Endothelial cell (in vitro differentiated cells): ENCODE data around the gene COX7A2. TPM values are rescaled to one million over a fixed set of nuclear protein-coding genes. Genes with fewer than 3 reads are reported as not detected.

Experiments
- DNase-seq: peaks from one replicate; pipeline ENCODE4 v3.0.0; 2021; ENCODE audit warnings: low spot score
- H3K27ac Mint-ChIP-seq: one replicate; pipeline ENCODE4 v1.8.0; 2021; ENCODE audit warnings: mixed read lengths, inconsistent platforms; ENCODE audit not compliant: unreplicated experiment
- H3K27me3 Mint-ChIP-seq: one replicate; pipeline ENCODE4 v1.8.0; 2021; ENCODE audit warnings: mild to moderate bottlenecking, moderate library complexity, mixed read lengths, inconsistent platforms; ENCODE audit not compliant: unreplicated experiment
- H3K36me3 Mint-ChIP-seq: one replicate; pipeline ENCODE4 v1.8.0; 2021; ENCODE audit warnings: mild to moderate bottlenecking, low read depth, mixed read lengths, inconsistent platforms; ENCODE audit not compliant: unreplicated experiment
- H3K4me1 Mint-ChIP-seq: one replicate; pipeline ENCODE4 v1.8.0; 2021; ENCODE audit warnings: mild to moderate bottlenecking, mixed read lengths, inconsistent platforms; ENCODE audit not compliant: unreplicated experiment
- H3K4me3 Mint-ChIP-seq: one replicate; pipeline ENCODE4 v1.8.0; 2021; ENCODE audit warnings: mild to moderate bottlenecking, mixed read lengths, inconsistent platforms; ENCODE audit not compliant: unreplicated experiment
- H3K9me3 Mint-ChIP-seq: one replicate; pipeline ENCODE4 v1.8.0; 2021; ENCODE audit warnings: mixed read lengths, inconsistent platforms; ENCODE audit not compliant: unreplicated experiment
- CTCF ChIP-seq: fragments of 200-600 bp; sonication (generic); IDR thresholded peaks from one replicate; pipeline ENCODE4 v1.5.0; 2021; ENCODE audit warnings: antibody characterized with exemption; ENCODE audit not compliant: unreplicated experiment
- total RNA-seq: library from RNA; stranded (reverse); fragmentation: NEBNext Ultra II Directional; extraction: Animal tissue kit (Norgen Biotek cat#: 25700); gene quantifications from one replicate; pipeline ENCODE4 v1.2.1, GENCODE V29; 2021; ENCODE audit not compliant: unreplicated experiment

Gene COX7A2
- total RNA-seq, 1 donor from 2014 or later: 341 TPM

- H3K9me3 Mint-ChIP-seq: no peaks in the 10 kb centered on the region
- no peak overlapping the region for H3K4me3 Mint-ChIP-seq
- no peak for TF ChIP-seq CTCF
- peaks cover 23% of the 10 kb centered on the region for H3K4me1 Mint-ChIP-seq
- no peaks in the 10 kb centered on the region for H3K27me3 Mint-ChIP-seq
- peak overlapping the region; percentile 54 for H3K27ac Mint-ChIP-seq
- peaks cover 5% of the 10 kb centered on the region for H3K36me3 Mint-ChIP-seq
- no peak for DNase-seq
Measured at GRCh38 chr6:75235271-75235670, 8.3 kb downstream of the COX7A2 start.

GRCh38 chr6:75234126-75234865 is 9.3 kb downstream of the COX7A2 start:
- no peak overlapping the region for H3K4me3 Mint-ChIP-seq
- H3K27me3 Mint-ChIP-seq: no peaks in the 10 kb centered on the region
- no peak for TF ChIP-seq CTCF
- no peak overlapping the region for H3K27ac Mint-ChIP-seq
- peaks cover 23% of the 10 kb centered on the region for H3K4me1 Mint-ChIP-seq
- DNase-seq: no peak
- peaks cover 3% of the 10 kb centered on the region for H3K36me3 Mint-ChIP-seq
- no peaks in the 10 kb centered on the region for H3K9me3 Mint-ChIP-seq

GRCh38 chr6:75233092-75233615 is 10.4 kb downstream of the COX7A2 start:
- H3K4me1 Mint-ChIP-seq: peaks cover 23% of the 10 kb centered on the region
- H3K27me3 Mint-ChIP-seq: no peaks in the 10 kb centered on the region
- H3K27ac Mint-ChIP-seq: no peak overlapping the region
- no peaks in the 10 kb centered on the region for H3K9me3 Mint-ChIP-seq
- no peak for TF ChIP-seq CTCF
- no peaks in the 10 kb centered on the region for H3K36me3 Mint-ChIP-seq
- DNase-seq: no peak
- H3K4me3 Mint-ChIP-seq: no peak overlapping the region

- H3K36me3 Mint-ChIP-seq: no peaks in the 10 kb centered on the region
- peak; percentile 48 for DNase-seq
- H3K4me1 Mint-ChIP-seq: peaks cover 18% of the 10 kb centered on the region
- no peaks in the 10 kb centered on the region for H3K27me3 Mint-ChIP-seq
- no peaks in the 10 kb centered on the region for H3K9me3 Mint-ChIP-seq
- no peak overlapping the region for H3K27ac Mint-ChIP-seq
- H3K4me3 Mint-ChIP-seq: no peak overlapping the region
- TF ChIP-seq CTCF: peak; percentile 54
Measured at GRCh38 chr6:75230484-75231325, 12.9 kb downstream of the COX7A2 start.
